ENCODE measurements around the gene NRBP1.

The NRBP1 gene

DNA sequence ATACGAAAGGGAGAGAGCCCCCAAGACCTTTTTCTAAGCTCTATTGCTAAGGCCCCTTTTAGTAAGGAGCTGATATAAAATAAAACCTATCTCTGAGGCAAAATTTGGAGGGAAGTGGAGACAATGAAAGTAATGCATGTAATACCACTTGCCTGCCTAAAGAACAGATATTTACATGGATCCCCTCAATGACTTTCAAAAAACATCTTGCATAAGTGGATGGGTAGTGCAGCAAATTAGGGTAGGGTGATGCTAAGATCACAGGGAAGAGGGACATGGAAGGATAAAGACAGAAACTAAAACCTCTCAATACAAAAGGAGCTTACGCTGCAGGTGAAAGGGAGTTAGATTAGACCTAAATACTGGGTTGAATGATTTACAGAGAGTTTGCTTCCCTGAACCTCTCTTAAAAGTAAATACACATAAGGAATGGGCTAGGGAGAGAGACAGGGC, 49.0 kb upstream of the NRBP1 start:
- peak overlapping the region; percentile 72 for H3K4me3 ChIP-seq (ENCODE audit: low read depth, low read length)
- peaks cover 18 to 84% of the 10 kb centered on the region in 2 experiments for H3K36me3 ChIP-seq (ENCODE audit: control insufficient read depth in 2 of 2, insufficient read depth in 1 of 2, low read length in 2 of 2)
- POLR2A ChIA-PET, result interaction anchor here (1.0 to 3.4 kb wide), 9 partner anchors 8 to 62 kb away, joined by 3 to 19 read pairs (median 9); partner anchors contain the start of genes EIF2B4, GTF3C2, MPV17 and NRBP1
- peak overlapping the region; percentile 82 for H3K27ac ChIP-seq (ENCODE audit: extremely low read depth, low read depth, low read length)
- CTCF ChIA-PET, result interaction anchor here (0.8 to 1.4 kb wide), 4 partner anchors 8 to 304 kb away, joined by 3 to 7 read pairs (median 3); partner anchors contain the start of gene SNX17
- no peaks in the 10 kb centered on the region for H3K9me3 ChIP-seq (ENCODE audit: control insufficient read depth, insufficient read depth, low read depth, low read length)
- 0 out of 2 replicates have a peak, but pooled peaks have one; percentile 5 for TF ChIP-seq PRDM1 (tag by site-specific recombination; IDR thresholded peaks at IDR 0.05)
- no peak for TF ChIP-seq REPIN1 (tag by site-specific recombination; IDR thresholded peaks at IDR 0.05; ENCODE audit: low read depth)
- H3K4me1 ChIP-seq (ENCODE audit: control insufficient read depth, insufficient read depth, low read length), result no peaks in the 10 kb centered on the region; the same call in 1 of the 2 replicates

DNA sequence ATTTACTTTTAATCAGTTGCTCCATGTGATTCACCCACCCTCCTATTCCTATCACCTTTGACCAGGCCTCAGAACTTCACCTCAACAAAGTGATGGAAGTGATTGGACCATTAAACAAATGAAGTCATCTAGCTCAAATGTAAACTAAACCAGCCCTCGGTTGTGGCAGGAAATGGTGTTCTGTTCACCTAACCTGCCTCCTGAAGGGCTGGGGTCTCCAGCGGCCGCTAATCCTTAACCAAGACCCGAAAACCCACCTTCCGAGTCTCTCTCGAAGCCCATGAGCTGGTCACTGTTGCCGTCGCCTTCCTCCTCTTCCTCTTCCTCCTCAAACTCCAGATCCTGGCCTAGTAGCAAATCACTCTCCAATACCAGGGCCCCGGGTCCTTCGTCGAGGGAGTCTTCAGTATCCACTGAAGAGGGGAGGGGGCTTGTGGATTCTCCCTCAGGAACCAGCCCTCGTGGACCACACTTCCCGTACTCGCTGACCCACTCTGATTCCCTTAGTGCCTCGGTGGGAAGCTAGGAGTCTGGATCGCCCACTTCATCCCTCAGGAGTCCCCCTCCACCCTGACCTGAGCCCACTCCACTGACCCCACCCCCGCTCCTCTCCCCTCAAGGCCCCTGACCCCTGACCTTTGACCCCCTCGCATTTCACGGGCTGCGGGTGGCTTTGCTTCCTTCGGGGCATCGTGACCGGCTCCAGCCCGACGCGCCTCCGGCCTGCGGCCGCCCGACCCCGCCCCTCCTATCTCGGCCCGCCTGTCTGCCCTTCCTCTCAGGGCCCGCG, 48.4 kb upstream of the NRBP1 start:
- H3K36me3 ChIP-seq (ENCODE audit: control insufficient read depth in 2 of 2, insufficient read depth in 1 of 2, low read length in 2 of 2), result peaks cover 22 to 84% of the 10 kb centered on the region in 2 experiments
- POLR2A ChIA-PET, result interaction anchor here (1.0 to 2.9 kb wide), 9 partner anchors 9 to 62 kb away, joined by 3 to 19 read pairs (median 9); partner anchors contain the start of genes EIF2B4, GTF3C2, MPV17 and NRBP1
- H3K27ac ChIP-seq (ENCODE audit: extremely low read depth, low read depth, low read length), result peak overlapping the region; percentile 82
- CTCF ChIA-PET, result interaction anchor here (0.8 to 1.4 kb wide), 4 partner anchors 9 to 303 kb away, joined by 3 to 7 read pairs (median 3); partner anchors contain the start of gene SNX17
- peak overlapping the region; percentile 72 for H3K4me3 ChIP-seq (ENCODE audit: low read depth, low read length)
- H3K9me3 ChIP-seq (ENCODE audit: control insufficient read depth, insufficient read depth, low read depth, low read length), result no peaks in the 10 kb centered on the region
- no peaks in the 10 kb centered on the region; the same call in 1 of the 2 replicates for H3K4me1 ChIP-seq (ENCODE audit: control insufficient read depth, insufficient read depth, low read length)
- no peak for TF ChIP-seq ZNF146 (tag by site-specific recombination; IDR thresholded peaks at IDR 0.05)
- TF ChIP-seq ZNF747 (tag by site-specific recombination; IDR thresholded peaks at IDR 0.05), result no peak
- TF ChIP-seq ZNF10 (tag by site-specific recombination; IDR thresholded peaks at IDR 0.05), result no peak
- TF ChIP-seq ZNF530 (tag by site-specific recombination; IDR thresholded peaks at IDR 0.05; ENCODE audit: low read depth), result no peak
- TF ChIP-seq ZNF660 (tag by site-specific recombination; IDR thresholded peaks at IDR 0.05), result no peak
- no peak for TF ChIP-seq ZNF585B (tag by site-specific recombination; IDR thresholded peaks at IDR 0.05)
- TF ChIP-seq SP3 (tag by site-specific recombination; IDR thresholded peaks at IDR 0.05), result peak; percentile 53
- no peak for TF ChIP-seq SP2 (tag by site-specific recombination; IDR thresholded peaks at IDR 0.05)
- TF ChIP-seq ZNF2 (tag by site-specific recombination; IDR thresholded peaks at IDR 0.05), result 0 out of 2 replicates have a peak, but pooled peaks have one; percentile 27
- TF ChIP-seq ZNF335 (tag by site-specific recombination; conservative IDR thresholded peaks at IDR 0.05), result peak; percentile 71
- TF ChIP-seq PRDM1 (tag by site-specific recombination; IDR thresholded peaks at IDR 0.05), result no peak
- TF ChIP-seq ZNF558 (tag by site-specific recombination; IDR thresholded peaks at IDR 0.05), result no peak
- TF ChIP-seq, protein P1, sequence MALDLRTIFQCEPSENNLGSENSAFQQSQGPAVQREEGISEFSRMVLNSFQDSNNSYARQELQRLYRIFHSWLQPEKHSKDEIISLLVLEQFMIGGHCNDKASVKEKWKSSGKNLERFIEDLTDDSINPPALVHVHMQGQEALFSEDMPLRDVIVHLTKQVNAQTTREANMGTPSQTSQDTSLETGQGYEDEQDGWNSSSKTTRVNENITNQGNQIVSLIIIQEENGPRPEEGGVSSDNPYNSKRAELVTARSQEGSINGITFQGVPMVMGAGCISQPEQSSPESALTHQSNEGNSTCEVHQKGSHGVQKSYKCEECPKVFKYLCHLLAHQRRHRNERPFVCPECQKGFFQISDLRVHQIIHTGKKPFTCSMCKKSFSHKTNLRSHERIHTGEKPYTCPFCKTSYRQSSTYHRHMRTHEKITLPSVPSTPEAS (tag by site-specific recombination; IDR thresholded peaks at IDR 0.05), result no peak
- peak; percentile 91; the same call in 1 of the 2 replicates for TF ChIP-seq BCL11B (tag by site-specific recombination; IDR thresholded peaks at IDR 0.05; ENCODE audit: low read depth)
- peak; percentile 42 for TF ChIP-seq ZNF629 (tag by site-specific recombination; IDR thresholded peaks at IDR 0.05)
- TF ChIP-seq BCL11A (tag by site-specific recombination; IDR thresholded peaks at IDR 0.05; ENCODE audit: low read depth), result peak; percentile 67
- peak; percentile 95 for TF ChIP-seq ZBTB20 (tag by site-specific recombination; IDR thresholded peaks at IDR 0.05)
- TF ChIP-seq ZNF416 (tag by site-specific recombination; IDR thresholded peaks at IDR 0.05), result no peak
- peak; percentile 20 for TF ChIP-seq ZBTB48 (tag by site-specific recombination; IDR thresholded peaks at IDR 0.05)
- TF ChIP-seq ZNF184 (tag by site-specific recombination; IDR thresholded peaks at IDR 0.05), result no peak
- TF ChIP-seq ZNF600 (tag by site-specific recombination; IDR thresholded peaks at IDR 0.05), result peak; percentile 78
- TF ChIP-seq ZFHX2 (tag by site-specific recombination; conservative IDR thresholded peaks at IDR 0.05), result peak; percentile 48
- TF ChIP-seq ZNF837 (tag by site-specific recombination; IDR thresholded peaks at IDR 0.05), result no peak
- TF ChIP-seq RBAK (tag by site-specific recombination; IDR thresholded peaks at IDR 0.05), result no peak
- no peak for TF ChIP-seq KLF1 (tag by site-specific recombination; IDR thresholded peaks at IDR 0.05)
- TF ChIP-seq ZNF221 (tag by site-specific recombination; IDR thresholded peaks at IDR 0.05; ENCODE audit: borderline replicate concordance), result no peak
- peak; percentile 64; the same call in 1 of the 2 replicates for TF ChIP-seq ZBTB7A (tag by site-specific recombination; IDR thresholded peaks at IDR 0.05; ENCODE audit: low read depth)
- TF ChIP-seq ZNF19 (tag by site-specific recombination; IDR thresholded peaks at IDR 0.05; ENCODE audit: low read depth), result no peak
- no peak for TF ChIP-seq ZNF366 (tag by site-specific recombination; conservative IDR thresholded peaks at IDR 0.05)
- TF ChIP-seq, protein P2, sequence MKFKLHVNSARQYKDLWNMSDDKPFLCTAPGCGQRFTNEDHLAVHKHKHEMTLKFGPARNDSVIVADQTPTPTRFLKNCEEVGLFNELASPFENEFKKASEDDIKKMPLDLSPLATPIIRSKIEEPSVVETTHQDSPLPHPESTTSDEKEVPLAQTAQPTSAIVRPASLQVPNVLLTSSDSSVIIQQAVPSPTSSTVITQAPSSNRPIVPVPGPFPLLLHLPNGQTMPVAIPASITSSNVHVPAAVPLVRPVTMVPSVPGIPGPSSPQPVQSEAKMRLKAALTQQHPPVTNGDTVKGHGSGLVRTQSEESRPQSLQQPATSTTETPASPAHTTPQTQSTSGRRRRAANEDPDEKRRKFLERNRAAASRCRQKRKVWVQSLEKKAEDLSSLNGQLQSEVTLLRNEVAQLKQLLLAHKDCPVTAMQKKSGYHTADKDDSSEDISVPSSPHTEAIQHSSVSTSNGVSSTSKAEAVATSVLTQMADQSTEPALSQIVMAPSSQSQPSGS (tag by site-specific recombination; IDR thresholded peaks at IDR 0.05; ENCODE audit: low read depth), result peak; percentile 19; the same call in 1 of the 2 replicates

Data from HEK293 (cell line).